GM19099 (cell line): ENCODE data around the gene RAPGEF4.

Experiments
- POLR2A ChIP-seq: IDR thresholded peaks from 3 replicates; pipeline ENCODE4 v1.6.1; 2011; ENCODE audit warnings: low read depth; ENCODE audit not compliant: insufficient read length; ENCODE audit errors: extremely low read depth

The RAPGEF4 gene

DNA sequence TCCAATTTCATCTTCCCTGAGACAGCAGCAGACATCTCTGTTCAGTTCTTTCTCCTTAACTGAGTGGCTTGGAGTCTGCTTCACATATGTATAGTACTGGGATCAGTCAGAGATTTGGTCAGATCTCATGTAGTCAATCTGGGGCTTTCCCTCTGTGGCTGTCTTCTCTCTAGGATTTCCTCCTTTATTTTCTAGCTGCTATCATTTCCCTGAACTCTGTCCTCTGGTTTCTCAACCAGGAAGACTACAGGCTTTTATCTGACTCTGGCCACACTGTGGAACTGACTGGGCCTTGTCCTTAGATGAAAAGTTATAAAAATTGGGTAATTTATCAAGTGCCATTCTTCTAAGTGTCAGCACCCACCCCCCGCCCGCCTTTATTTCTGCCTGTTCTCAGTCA, 121.0 kb downstream of the RAPGEF4 start:
- no peak for TF ChIP-seq POLR2A

DNA sequence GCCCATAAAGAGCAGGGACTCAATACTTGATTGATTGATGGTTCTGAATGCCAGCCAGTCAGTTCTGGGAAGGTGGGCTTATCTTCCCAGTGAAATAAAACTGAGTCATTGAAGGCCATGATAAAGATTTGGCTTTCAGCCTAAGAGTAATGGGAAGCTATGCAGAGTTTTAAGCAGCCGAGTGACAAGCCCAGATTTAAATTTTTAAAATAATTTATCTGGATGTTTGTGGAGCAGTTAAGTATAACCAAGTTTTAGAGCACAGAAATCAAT, 122.8 kb downstream of the RAPGEF4 start:
- no peak for TF ChIP-seq POLR2A

DNA sequence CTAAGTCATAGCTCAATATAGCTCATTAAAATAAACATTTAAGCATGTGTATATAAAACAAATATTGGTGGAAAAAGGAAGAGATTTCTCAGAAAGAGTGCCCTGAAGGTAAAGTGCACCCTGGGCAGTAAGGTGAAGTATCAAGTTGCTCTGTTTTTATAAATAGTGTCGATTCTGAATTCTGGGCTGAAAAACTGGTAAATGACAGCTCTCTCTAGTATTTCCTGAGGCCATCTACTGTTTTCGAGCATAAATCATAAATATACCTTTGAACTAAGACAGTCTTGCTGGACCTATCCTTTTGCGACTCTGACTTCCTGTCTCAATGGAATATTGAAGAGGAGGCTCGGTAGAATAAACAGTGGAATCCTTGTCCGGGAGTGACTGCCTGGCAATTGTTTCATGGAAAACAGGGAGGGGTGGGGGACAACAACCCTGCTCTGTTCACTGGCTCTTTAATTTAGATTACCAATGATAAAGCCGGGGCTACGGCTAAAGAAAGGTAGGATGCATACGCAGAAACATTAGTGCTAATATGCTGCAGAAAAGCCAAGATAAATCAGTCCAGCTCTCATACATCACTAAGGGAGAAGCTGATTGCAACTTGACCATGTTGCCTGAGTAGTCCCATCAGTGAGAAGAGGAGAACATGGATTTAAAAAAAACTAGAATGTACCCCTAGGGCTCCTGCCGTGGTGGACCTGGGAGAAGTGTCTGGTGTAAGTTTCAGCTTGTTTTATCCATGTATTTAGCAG, 124.1 kb downstream of the RAPGEF4 start:
- no peak for TF ChIP-seq POLR2A

DNA sequence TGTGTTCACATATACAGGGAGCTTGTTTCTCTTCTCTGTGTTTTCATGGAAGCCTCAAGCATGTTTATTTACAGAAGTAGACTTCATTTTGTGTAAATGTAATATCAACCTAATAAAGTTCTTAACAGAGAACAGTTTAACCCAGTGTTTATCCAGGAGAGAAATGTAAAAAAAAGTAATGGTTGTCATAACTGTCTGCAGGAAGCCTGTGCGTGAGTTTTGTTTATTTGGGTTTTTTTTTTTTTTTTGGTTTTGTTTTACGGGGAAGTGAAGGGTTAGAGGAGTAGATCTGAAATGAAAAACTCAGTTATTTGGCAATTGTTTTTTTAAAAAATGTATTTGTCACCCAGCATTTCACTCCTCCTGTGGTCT, 124.7 kb downstream of the RAPGEF4 start:
- TF ChIP-seq POLR2A, result no peak

DNA sequence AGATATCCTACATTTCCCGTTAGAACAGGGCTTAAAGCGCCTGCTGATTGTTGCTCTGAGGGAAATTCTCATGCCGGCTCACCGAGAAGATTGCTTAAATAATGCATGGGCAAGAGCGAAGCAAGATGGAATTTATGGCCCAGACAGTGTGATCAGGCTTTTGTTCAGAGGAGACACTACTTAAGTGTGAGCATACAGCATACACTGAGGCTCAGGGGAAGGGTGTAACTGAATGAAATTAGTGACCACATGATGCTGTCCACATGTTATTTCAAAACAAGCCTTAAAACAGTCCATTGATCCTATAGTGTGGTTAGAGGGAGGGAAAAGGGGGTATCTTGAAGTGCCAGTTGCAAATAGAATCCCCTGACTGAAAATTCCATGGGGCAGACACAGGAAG, 125.5 kb downstream of the RAPGEF4 start:
- TF ChIP-seq POLR2A, result no peak

DNA sequence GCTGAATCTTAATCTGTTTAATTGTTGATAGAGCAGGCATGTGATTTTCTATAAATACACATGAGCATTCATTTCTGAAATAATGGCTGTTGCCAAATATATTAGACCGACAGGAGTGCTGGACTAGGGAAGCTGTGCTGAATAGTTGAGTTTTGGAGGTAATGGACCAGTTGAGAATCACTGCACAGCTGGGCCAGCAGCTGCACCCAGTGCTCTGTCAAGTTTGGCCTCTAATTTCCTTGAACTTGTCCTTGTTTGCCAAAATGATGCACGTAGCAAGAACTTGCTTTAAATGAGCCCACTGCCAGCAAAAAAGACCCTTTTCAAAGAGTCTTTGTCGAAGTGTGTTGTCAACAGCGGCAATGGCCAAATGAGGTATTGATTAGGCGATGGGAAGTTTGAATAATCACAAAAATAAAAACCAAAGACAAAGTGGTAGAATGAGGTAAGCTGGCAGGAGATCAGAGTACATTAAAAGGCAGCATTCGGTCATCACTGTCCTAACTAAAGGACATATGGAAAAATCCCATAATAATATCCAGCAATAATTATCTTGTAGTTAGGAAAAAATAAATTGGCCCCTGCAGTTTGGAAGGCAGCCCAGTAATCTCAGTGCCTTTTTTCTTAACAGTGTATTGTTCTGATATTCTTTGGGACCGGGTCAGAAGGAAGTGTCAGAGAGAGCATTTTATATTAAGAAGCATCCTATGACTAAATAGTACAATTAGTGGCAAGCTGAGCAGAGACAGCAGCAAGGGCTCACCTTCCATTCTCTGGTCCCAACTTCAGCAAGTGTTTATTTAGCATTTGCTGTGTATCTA, 126.2 kb downstream of the RAPGEF4 start:
- TF ChIP-seq POLR2A, result no peak

DNA sequence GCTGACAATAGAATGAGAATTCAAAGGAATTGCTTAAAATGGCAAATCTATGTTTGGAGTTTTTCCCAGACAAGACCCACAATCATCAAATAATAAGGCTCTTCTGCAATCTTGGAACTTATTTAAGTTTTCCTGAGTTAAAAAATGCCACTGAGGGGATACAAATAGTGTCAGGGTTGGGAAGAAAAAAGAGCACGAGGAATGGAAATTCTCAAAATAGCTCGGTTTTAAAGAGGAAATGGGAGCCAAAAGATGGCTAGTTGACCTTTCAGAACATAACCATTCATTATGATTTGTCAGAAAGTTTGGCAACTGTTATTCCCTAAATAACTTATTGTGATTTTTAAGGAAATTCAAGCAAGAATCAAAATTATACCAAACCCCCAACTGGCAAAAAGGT, 127.7 kb downstream of the RAPGEF4 start:
- no peak for TF ChIP-seq POLR2A

DNA sequence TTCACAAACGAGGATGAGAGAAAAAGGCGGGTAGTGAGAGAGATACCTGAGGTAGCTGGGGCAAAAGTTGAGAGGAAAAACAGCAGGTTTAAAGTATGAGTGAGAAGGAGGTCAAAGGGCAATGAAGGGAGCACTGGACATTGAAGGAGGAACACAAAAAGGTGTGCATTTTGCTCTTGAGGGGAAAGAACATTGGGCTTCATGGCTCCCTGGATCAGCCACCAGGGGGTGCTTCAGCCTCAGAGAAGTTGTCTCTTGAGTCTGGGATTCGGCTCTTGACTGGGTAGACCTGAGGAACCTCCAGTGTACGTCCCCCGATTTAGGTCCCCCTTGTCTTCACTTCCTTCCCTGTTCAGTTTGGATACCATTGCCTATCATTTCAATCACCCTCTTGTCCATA, 128.5 kb downstream of the RAPGEF4 start:
- TF ChIP-seq POLR2A, result no peak

DNA sequence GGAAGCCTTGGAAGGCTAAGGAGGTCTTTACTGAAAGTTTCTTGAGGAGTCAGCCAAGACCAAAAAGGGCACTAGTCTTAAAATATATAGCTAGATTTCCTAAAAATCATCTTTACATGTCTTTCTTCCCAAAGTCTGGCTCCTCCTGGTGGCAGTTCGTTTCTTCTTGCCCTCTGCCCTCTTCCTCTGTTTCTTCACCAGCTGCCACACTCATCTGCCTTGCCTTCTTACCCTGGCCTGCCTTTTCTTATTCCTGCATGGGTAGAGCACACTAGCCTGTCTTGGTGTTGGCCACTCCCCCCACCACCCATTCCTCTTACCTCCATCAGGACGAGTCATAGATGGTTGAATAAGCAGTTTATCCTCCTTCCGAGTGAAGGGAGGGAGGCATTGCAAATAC, 129.8 kb downstream of the RAPGEF4 start:
- no peak for TF ChIP-seq POLR2A

DNA sequence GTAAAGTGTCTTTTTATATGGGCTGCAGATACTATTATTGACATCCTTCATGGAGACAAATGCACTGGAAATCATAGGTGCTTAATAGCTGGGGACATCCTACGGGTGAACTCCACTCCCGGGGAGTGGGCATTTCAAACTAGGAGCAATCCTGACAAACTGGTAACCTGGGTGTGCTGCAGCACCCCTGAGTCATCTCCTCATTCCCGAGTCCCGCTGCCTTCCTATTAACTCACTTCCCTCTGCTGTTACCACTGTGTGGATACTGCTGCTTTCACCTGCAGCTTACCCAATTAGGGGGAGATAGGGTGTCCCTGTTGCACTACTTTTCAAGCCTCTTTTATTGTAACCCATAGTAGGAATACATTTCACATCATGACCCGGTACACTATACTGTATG, 134.2 kb downstream of the RAPGEF4 start:
- TF ChIP-seq POLR2A, result no peak

DNA sequence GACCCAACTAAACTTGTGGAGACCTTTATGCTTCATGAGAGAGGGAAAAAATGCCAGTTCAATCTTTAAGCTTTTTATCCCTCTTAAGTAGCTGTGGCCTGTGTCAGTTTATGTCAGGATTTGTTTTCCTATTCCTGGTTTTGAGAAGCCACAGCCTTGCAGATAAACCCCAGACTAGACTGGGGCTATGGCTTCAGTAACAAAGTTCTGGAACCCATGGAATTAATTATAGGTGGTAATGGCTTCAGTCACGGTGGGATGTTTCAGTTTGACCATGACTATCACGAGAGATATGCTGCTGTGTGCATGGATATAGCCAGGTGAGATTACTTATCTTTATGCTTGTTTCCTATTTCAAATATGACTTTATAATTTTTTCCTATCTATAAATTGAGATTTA, 134.8 kb downstream of the RAPGEF4 start:
- TF ChIP-seq POLR2A, result no peak

DNA sequence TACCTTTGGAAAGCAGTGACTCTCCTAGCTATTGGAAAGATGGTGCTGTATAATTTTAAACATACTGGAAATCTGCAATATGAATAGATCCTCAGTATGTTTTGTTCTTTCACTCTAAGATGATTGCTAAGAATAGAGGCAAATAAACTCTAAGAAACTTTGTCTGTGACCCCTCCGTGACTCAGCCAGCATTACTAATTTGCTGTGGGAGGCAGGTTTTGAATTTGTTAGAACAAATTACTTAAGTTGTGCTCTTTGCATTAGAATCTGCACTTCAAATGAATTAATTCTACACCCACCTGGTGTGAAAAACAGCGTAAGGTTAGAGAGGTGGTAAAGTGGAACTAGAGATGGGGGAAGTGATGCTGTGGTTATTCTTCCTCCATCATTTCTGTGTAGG, 142.2 kb downstream of the RAPGEF4 start:
- no peak for TF ChIP-seq POLR2A

DNA sequence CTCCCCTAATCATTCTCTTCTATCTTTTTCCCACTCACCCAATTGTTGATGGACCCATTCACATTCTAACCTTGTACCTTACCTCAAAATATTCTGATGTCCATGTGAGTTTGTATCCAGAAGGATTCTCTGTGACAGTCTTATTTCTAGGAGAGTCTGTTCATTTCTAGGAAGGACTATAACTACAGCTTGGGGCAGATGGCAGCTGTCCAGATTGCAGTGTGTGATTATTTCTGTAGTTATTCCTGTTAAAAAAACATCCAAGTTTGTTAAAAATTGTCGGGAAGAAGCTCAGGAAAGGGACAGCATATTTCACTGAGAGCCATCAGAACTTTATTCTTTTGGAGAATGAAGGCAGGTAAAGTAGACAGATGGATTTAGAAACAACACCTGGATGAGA, 142.6 kb downstream of the RAPGEF4 start:
- no peak for TF ChIP-seq POLR2A

DNA sequence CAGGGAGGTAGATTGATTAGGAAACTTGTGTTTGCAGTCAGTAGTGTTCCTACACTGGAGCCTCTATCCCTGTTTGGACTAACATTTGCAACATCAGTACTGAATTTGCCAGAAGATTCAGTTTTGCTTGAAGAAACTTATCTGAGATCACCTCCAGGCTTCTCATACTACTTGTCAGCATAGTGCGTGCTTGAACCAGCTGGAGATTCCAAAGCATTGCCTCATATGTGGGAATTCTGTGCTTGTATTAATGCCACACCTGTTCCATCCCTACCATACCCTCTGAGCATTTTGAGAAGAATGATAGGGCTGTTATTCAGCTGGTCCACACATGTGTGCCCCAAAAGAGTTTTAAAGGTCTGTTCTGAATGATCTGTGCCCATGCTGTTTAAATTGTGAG, 148.7 kb downstream of the RAPGEF4 start:
- no peak for TF ChIP-seq POLR2A

DNA sequence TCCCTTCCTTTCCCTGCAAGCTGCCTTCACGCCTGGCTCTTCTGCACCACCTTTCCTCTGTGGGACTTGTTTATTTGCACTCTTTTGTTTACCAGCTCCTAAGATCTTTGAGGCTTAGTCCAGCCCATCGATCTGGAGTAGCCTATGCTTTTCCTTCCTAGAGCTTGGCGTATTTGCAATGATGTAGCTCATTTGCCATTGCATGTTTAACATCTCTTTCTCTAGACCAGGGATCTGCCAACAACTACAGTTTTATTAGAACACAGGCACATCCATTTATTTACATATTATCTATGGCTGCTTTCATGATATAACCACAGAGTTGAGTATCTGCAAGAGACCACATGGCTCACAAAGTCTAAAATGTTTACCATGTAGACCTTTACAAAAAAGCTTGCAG, 150.4 kb downstream of the RAPGEF4 start:
- no peak for TF ChIP-seq POLR2A

DNA sequence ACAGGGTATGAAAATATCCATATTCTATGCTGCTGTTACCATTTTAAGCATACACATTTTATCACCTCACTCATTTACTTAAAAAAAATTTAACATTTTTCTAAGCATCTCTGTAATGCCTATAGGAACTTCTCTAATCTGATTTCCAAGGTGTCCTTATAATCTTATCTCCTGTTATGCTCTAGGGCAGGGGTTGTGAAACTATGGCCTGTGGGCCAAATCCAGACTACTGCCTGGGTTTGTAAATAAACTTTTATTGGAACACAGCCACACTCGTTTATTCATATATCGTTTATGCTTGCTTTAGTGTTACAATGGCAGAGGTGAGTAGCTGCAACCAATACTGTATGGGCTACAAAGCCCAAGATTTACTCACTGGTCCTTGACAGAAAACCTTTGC, 151.6 kb downstream of the RAPGEF4 start:
- no peak for TF ChIP-seq POLR2A
